IMR-90 (cell line): Measurements from ENCODE around the gene C9orf43. TPM values are rescaled to one million over a fixed set of nuclear protein-coding genes. Genes with fewer than 3 reads are reported as not detected.
"Not testable (repeated sequence)": the region's sequence is repeated elsewhere in the genome, so short reads cannot be mapped to it uniquely, and the experiment has no call there.

Experiments
- ATAC-seq: fragments of 200-7000 bp; cut with Tn5 transposase; 2 replicates; pipeline ENCODE4 v1.9.1; 2020; ENCODE audit warnings: low read depth, mild to moderate bottlenecking, moderate library complexity
- BruUV-seq: library from RNA; stranded (reverse); fragments of 400-500 nt; replicated peaks from 2 replicates; lab custom pipeline; 2021; lab: Mats Ljungman, UMichigan
- CTCF ChIA-PET: fragments of 300-600 bp; formaldehyde crosslinking; extraction: SDS; loops from one replicate; lab custom pipeline; 2021; ENCODE audit warnings: antibody characterized with exemption; lab: Yijun Ruan, JAX
- POLR2A ChIA-PET: fragments of 300-600 bp; sonication (Branson Sonifier 250); formaldehyde crosslinking; loops from one replicate; lab custom pipeline; 2022; ENCODE audit warnings: antibody characterized with exemption; ENCODE audit not compliant: unreplicated experiment; lab: Charles Lee
- DNase-seq: peaks from one replicate; pipeline ENCODE4 v3.0.0; 2013
- H2AFZ ChIP-seq: replicated peaks from 2 replicates; pipeline ENCODE3; 2013; ENCODE audit warnings: low read length, mild to moderate bottlenecking; ENCODE audit not compliant: poor library complexity
- H2AK5ac ChIP-seq: 2 replicates; pipeline ENCODE4 v1.6.1; 2013; ENCODE audit warnings: low read depth, low read length, inconsistent platforms
- H2AK9ac ChIP-seq: replicated peaks from 2 replicates; pipeline ENCODE3; 2013; ENCODE audit warnings: mild to moderate bottlenecking, low read depth, low read length, moderate library complexity; ENCODE audit not compliant: poor library complexity
- H2BK120ac ChIP-seq: 2 replicates; pipeline ENCODE4 v1.6.1; 2013; ENCODE audit warnings: low read depth, low read length, inconsistent platforms
- H2BK15ac ChIP-seq: 3 replicates; pipeline ENCODE4 v1.6.1; 2013; ENCODE audit warnings: low read depth, low read length, inconsistent platforms
- H2BK20ac ChIP-seq: 2 replicates; pipeline ENCODE4 v1.6.1; 2013; ENCODE audit warnings: low read depth, mild to moderate bottlenecking, inconsistent platforms, low read length, moderate library complexity
- H2BK5ac ChIP-seq: 2 replicates; pipeline ENCODE4 v1.6.1; 2013; ENCODE audit warnings: mild to moderate bottlenecking, low read depth, low read length, inconsistent platforms; ENCODE audit not compliant: poor library complexity, severe bottlenecking
- H3K14ac ChIP-seq: replicated peaks from 2 replicates; pipeline ENCODE4 v1.6.1; 2013; ENCODE audit warnings: low read depth, low read length, inconsistent platforms
- H3K18ac ChIP-seq: 2 replicates; pipeline ENCODE4 v1.6.1; 2013; ENCODE audit warnings: low read depth, low read length, control low read depth
- H3K23ac ChIP-seq: 2 replicates; pipeline ENCODE4 v1.6.1; 2013; ENCODE audit warnings: low read depth, low read length, inconsistent platforms
- H3K27ac ChIP-seq: 2 replicates; pipeline ENCODE4 v1.5.1; 2013; ENCODE audit warnings: mild to moderate bottlenecking, control low read depth, low read length; ENCODE audit not compliant: insufficient read depth
- H3K27me3 ChIP-seq: 2 replicates; pipeline ENCODE4 v1.6.1; 2013; ENCODE audit warnings: low read length; ENCODE audit not compliant: control insufficient read depth, insufficient read depth
- H3K36me3 ChIP-seq: 2 replicates; pipeline ENCODE4 v1.6.1; 2013; ENCODE audit warnings: low read length, mixed read lengths; ENCODE audit not compliant: control insufficient read depth, insufficient read depth
- H3K4ac ChIP-seq: 2 replicates; pipeline ENCODE4 v1.6.1; 2013; ENCODE audit warnings: low read depth, low read length, inconsistent platforms
- H3K4me1 ChIP-seq: 2 replicates; pipeline ENCODE4 v1.6.1; 2013; ENCODE audit warnings: low read length, mixed read lengths; ENCODE audit not compliant: control insufficient read depth, insufficient read depth
- H3K4me2 ChIP-seq: 2 replicates; pipeline ENCODE4 v1.6.1; 2013; ENCODE audit warnings: low read depth, mild to moderate bottlenecking, control low read depth, low read length, moderate library complexity
- H3K4me3 ChIP-seq: 2 replicates; pipeline ENCODE4 v1.5.1; 2013; ENCODE audit warnings: low read depth, mild to moderate bottlenecking, control low read depth, low read length, moderate library complexity; ENCODE audit not compliant: insufficient read depth
- H3K56ac ChIP-seq: 2 replicates; pipeline ENCODE4 v1.6.1; 2013; ENCODE audit warnings: low read length, inconsistent platforms; ENCODE audit not compliant: insufficient read depth; ENCODE audit errors: extremely low read depth
- H3K79me1 ChIP-seq, 2 experiments: 2 replicates each; pipeline ENCODE4 v1.6.1; 2013; ENCODE audit warnings: low read length in 2 of 2, inconsistent platforms in 1 of 2, low read depth in 1 of 2
- H3K9ac ChIP-seq: 2 replicates; pipeline ENCODE4 v1.6.1; 2013; ENCODE audit warnings: low read depth, low read length, control low read depth
- H3K9me1 ChIP-seq: 2 replicates; pipeline ENCODE4 v1.6.1; 2013; ENCODE audit warnings: low read length, inconsistent platforms; ENCODE audit not compliant: insufficient read depth
- H3K9me3 ChIP-seq: 2 replicates; pipeline ENCODE4 v1.6.1; 2013; ENCODE audit warnings: low read length; ENCODE audit not compliant: control insufficient read depth, insufficient read depth
- H4K20me1 ChIP-seq: 2 replicates; pipeline ENCODE4 v1.6.1; 2013; ENCODE audit warnings: low read length, inconsistent platforms; ENCODE audit not compliant: insufficient read depth
- H4K5ac ChIP-seq: 2 replicates; pipeline ENCODE4 v1.6.1; 2013; ENCODE audit warnings: mild to moderate bottlenecking, low read depth, low read length, control low read depth
- H4K8ac ChIP-seq, 2 experiments: 2 replicates each; pipeline ENCODE4 v1.6.1; 2013; ENCODE audit warnings: low read depth in 2 of 2, low read length in 2 of 2, control low read depth in 1 of 2, inconsistent platforms in 1 of 2
- H4K91ac ChIP-seq: 2 replicates; pipeline ENCODE4 v1.6.1; 2013; ENCODE audit warnings: low read depth, low read length, inconsistent platforms; ENCODE audit not compliant: insufficient read depth
- WGBS, 2 experiments: methylation state at CpG; one replicate each; pipeline versions ENCODE4 v1.1.5 to v1.1.7; 2013; ENCODE audit warnings: missing lambda C conversion rate in 2 of 2; ENCODE audit not compliant: insufficient read length in 1 of 2; ENCODE audit errors: extremely low coverage in 2 of 2; 5-methylcytosine and 5-hydroxymethylcytosine counted together
- dilution Hi-C: fragments of 300-500 bp; cut with HindIII; formaldehyde crosslinking; loops from one replicate; pipeline ENCODE4 v1.14.3; 2018; ENCODE audit warnings: low sequenced_read_pairs; ENCODE audit not compliant: unreplicated experiment
- in situ Hi-C: fragments of 300-500 bp; cut with MboI; formaldehyde crosslinking; loops from 3 replicates; pipeline ENCODE4 v1.14.3; 2019; ENCODE audit warnings: low sequenced_read_pairs, inconsistent platforms, mixed read lengths
- intact Hi-C: fragments of 100-400 bp; cut with micrococcal nuclease; formaldehyde crosslinking; loops from 2 replicates; pipeline ENCODE4 v1.10.0; 2022
- polyA plus RNA-seq, 3 experiments: library from polyadenylated mRNA; depleted of rRNA; stranded (reverse); fragments of >200 nt; gene quantifications; 2 replicates each; pipeline ENCODE4 v1.2.3, GENCODE V29; 2012; ENCODE audit warnings: low replicate concordance in 1 of 3
- total RNA-seq: library from RNA; depleted of rRNA; stranded (reverse); fragments of >200 nt; gene quantifications from 2 replicates; pipeline ENCODE4 v1.2.3, GENCODE V29; 2012

C9orf43 gene
- total and polyA plus RNA-seq, 2 of the 4 experiments (the other 2 are of a cell fraction), result 0.36 to 0.46 TPM

- H3K79me1 ChIP-seq, H3K23ac ChIP-seq, H4K91ac ChIP-seq, in situ Hi-C loops, H3K18ac ChIP-seq, H4K5ac ChIP-seq, H2BK20ac ChIP-seq, H3K4me2 ChIP-seq, H3K27ac ChIP-seq, ATAC-seq, CTCF ChIA-PET, H2BK5ac ChIP-seq, H3K36me3 ChIP-seq, H2BK15ac ChIP-seq, H2AFZ ChIP-seq, intact Hi-C loops, BruUV-seq, H4K8ac ChIP-seq, H3K4me3 ChIP-seq, H3K9me3 ChIP-seq, H3K4ac ChIP-seq, DNase-seq, H3K9ac ChIP-seq, H3K56ac ChIP-seq, H4K20me1 ChIP-seq, POLR2A ChIA-PET, H3K4me1 ChIP-seq, H2AK9ac ChIP-seq, H3K9me1 ChIP-seq, H2BK120ac ChIP-seq, dilution Hi-C loops, H3K14ac ChIP-seq, H2AK5ac ChIP-seq: not testable (repeated sequence)
- peaks cover 21% of the 10 kb centered on the region for H3K27me3 ChIP-seq
- no CpG with 5 or more reads among the region's 3 CpGs for WGBS, 2 experiments
These were observed 44.9 kb upstream of the C9orf43 start for GRCh38 chr9:113365652-113366051.
